OCI-LY3 (cell line): ENCODE results near the gene NRP1.

ENCODE experiments used
- H2AFZ ChIP-seq: fragments of 200-600, 300-600 bp; shearing (Covaris generic); 2 replicates; pipeline ENCODE4 v1.6.0; 2014; ENCODE audit warnings: antibody characterized with exemption, low read depth, low read length
- H3K27ac ChIP-seq: fragments of 200-600, 300-600 bp; sonication (generic); 2 replicates; pipeline ENCODE4 v1.5.1; 2014; ENCODE audit warnings: mild to moderate bottlenecking, low read length, moderate library complexity, mixed read lengths
- H3K27me3 ChIP-seq: fragments of 200-600, 300-600 bp; sonication (generic); 2 replicates; pipeline ENCODE4 v1.6.1; 2014; ENCODE audit warnings: low read depth, low read length, mixed read lengths
- H3K36me3 ChIP-seq: fragments of 200-600, 300-600 bp; sonication (generic); replicated peaks from 2 replicates; pipeline ENCODE3; 2014; ENCODE audit warnings: low read depth, low read length, mixed read lengths
- H3K4me1 ChIP-seq: fragments of 300-600, 200-600 bp; sonication (generic); 2 replicates; pipeline ENCODE4 v1.6.1; 2014; ENCODE audit warnings: low read length, mixed read lengths
- H3K4me2 ChIP-seq: fragments of 200-600, 300-600 bp; sonication (generic); 2 replicates; pipeline ENCODE4 v1.6.1; 2014; ENCODE audit warnings: low read length, mixed read lengths
- H3K4me3 ChIP-seq: fragments of 300-600, 200-600 bp; sonication (generic); 2 replicates; pipeline ENCODE4 v1.5.1; 2014; ENCODE audit warnings: antibody characterized with exemption, mild to moderate bottlenecking, low read length, moderate library complexity
- H3K79me2 ChIP-seq: fragments of 300-600, 200-600 bp; shearing (Covaris generic); 2 replicates; pipeline ENCODE4 v1.6.1; 2014; ENCODE audit warnings: mild to moderate bottlenecking, low read length, mixed read lengths
- H3K9ac ChIP-seq: fragments of 300-600, 200-600 bp; shearing (Covaris generic); 2 replicates; pipeline ENCODE4 v1.6.0; 2014; ENCODE audit warnings: mild to moderate bottlenecking, low read length, moderate library complexity
- H3K9me3 ChIP-seq: fragments of 200-600, 300-600 bp; shearing (Covaris generic); 2 replicates; pipeline ENCODE4 v1.6.1; 2014; ENCODE audit warnings: low read length, mixed read lengths; ENCODE audit not compliant: insufficient read depth
- H4K20me1 ChIP-seq: fragments of 200-600, 300-600 bp; sonication (generic); 2 replicates; pipeline ENCODE4 v1.6.1; 2016; ENCODE audit warnings: low read length, mixed read lengths; ENCODE audit not compliant: insufficient read depth
- EZH2phosphoT487 ChIP-seq: fragments of 200-600 bp; shearing (Covaris generic); IDR thresholded peaks from 2 replicates; pipeline ENCODE4 v1.6.1; 2018; ENCODE audit warnings: antibody characterized with exemption, mixed run types, low read depth
- TF ChIP-seq, protein P1 (sequence below): fragments of 200-600, 300-600 bp; sonication (generic); IDR thresholded peaks from 2 replicates; pipeline ENCODE4 v1.5.1; 2014; ENCODE audit warnings: antibody characterized with exemption, low read length, low read depth

NRP1 gene

DNA sequence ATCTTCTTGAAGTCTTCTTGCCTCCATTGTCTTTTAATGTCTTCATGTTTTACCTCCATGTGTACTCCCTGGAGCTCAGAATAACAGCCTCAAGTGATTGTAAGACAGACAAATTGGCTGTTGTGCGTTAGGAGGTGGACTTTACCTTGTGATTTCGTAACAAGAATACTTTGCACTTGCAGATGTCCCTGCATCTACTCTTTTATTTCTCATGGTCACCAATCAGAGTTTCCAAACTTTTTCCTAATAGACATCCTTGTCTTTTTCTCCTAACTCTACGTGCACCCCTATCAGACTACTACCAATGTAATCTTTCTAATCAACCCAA, 172.3 kb downstream of the NRP1 start:
- H4K20me1 ChIP-seq = no peaks in the 10 kb centered on the region
- H3K79me2 ChIP-seq = no peaks in the 10 kb centered on the region
- H2AFZ ChIP-seq = no peak overlapping the region
- H3K4me3 ChIP-seq = no peak overlapping the region
- TF ChIP-seq EZH2phosphoT487 = no peak
- no peak overlapping the region for H3K9ac ChIP-seq
- no peaks in the 10 kb centered on the region for H3K36me3 ChIP-seq
- H3K27ac ChIP-seq = no peak overlapping the region
- H3K27me3 ChIP-seq = no peaks in the 10 kb centered on the region
- no peak overlapping the region for H3K4me2 ChIP-seq
- H3K4me1 ChIP-seq = peaks cover 2% of the 10 kb centered on the region
- no peaks in the 10 kb centered on the region for H3K9me3 ChIP-seq

DNA sequence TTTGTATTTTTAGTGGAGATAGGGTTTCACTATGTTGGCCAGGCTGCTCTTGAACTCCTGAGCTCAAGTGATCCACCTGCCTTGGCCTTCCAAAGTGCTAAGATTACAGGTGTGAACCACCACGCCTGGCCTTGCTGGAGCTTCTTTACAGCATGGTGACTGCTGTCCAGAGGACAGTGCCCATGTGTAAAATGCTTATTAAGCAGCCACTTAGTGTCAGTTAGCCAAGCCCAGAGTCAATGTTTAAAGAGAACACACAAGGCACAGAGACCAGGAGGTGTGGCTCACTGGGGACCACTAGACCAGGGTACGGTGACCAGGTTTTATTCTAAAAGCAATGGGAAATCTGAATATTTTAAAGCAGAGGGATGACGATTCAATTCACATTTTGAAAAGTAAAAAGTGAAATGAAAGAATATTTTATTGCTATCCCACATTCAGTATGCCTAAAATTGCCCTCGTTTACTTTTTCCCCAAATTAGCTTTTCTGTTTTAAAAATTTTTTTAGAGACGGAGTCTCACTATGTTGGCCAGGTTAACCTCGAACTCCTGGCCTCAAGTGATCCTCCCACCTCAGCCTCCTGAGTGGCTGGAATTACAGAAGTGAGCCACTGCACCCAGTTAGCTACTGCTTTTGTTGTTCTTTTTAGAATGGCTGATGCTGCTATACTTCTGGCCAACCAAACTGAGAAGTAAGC, 172.8 kb downstream of the NRP1 start:
- Histone ChIP-seq H3K9ac (no peak overlapping the region), H3K36me3 (no peaks in the 10 kb centered on the region), H3K4me3 (no peak overlapping the region), H3K4me2 (no peak overlapping the region), H3K27ac (no peak overlapping the region), H2AFZ (no peak overlapping the region), H4K20me1 (no peaks in the 10 kb centered on the region), H3K27me3 (no peaks in the 10 kb centered on the region), H3K4me1 (peaks cover 8% of the 10 kb centered on the region), H3K9me3 (no peaks in the 10 kb centered on the region), H3K79me2 (no peaks in the 10 kb centered on the region)
- no peak for TF ChIP-seq EZH2phosphoT487
- TF ChIP-seq, protein P1, sequence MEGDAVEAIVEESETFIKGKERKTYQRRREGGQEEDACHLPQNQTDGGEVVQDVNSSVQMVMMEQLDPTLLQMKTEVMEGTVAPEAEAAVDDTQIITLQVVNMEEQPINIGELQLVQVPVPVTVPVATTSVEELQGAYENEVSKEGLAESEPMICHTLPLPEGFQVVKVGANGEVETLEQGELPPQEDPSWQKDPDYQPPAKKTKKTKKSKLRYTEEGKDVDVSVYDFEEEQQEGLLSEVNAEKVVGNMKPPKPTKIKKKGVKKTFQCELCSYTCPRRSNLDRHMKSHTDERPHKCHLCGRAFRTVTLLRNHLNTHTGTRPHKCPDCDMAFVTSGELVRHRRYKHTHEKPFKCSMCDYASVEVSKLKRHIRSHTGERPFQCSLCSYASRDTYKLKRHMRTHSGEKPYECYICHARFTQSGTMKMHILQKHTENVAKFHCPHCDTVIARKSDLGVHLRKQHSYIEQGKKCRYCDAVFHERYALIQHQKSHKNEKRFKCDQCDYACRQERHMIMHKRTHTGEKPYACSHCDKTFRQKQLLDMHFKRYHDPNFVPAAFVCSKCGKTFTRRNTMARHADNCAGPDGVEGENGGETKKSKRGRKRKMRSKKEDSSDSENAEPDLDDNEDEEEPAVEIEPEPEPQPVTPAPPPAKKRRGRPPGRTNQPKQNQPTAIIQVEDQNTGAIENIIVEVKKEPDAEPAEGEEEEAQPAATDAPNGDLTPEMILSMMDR = no peak

DNA sequence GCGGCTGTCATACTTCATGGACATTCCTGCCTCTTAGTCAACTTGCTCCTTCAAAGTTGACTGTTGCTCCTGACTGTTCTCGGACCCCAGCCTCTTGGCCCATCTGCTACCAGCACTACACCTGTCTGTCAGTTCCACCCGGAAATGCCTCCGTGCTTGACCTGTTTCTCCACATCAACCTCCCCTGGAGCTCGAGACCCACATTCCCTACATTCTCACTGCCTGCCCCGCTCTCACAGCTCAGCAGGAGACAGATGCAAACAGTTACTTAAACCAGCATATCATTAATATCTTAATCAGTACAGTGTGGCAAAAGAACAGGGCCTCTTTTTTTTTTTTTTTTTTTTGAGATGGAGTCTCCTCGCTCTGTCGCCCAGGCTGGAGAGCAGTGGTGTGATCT, 174.3 kb downstream of the NRP1 start:
- peaks cover 19% of the 10 kb centered on the region for H3K4me1 ChIP-seq
- no peak overlapping the region for H3K4me2 ChIP-seq
- no peak overlapping the region for H3K9ac ChIP-seq
- H3K36me3 ChIP-seq = no peaks in the 10 kb centered on the region
- no peaks in the 10 kb centered on the region for H3K9me3 ChIP-seq
- TF ChIP-seq, protein P1 = no peak
- TF ChIP-seq EZH2phosphoT487 = no peak
- H4K20me1 ChIP-seq = no peaks in the 10 kb centered on the region
- H3K79me2 ChIP-seq = no peaks in the 10 kb centered on the region
- H2AFZ ChIP-seq = no peak overlapping the region
- no peak overlapping the region for H3K27ac ChIP-seq
- H3K4me3 ChIP-seq = no peak overlapping the region
- no peaks in the 10 kb centered on the region for H3K27me3 ChIP-seq

DNA sequence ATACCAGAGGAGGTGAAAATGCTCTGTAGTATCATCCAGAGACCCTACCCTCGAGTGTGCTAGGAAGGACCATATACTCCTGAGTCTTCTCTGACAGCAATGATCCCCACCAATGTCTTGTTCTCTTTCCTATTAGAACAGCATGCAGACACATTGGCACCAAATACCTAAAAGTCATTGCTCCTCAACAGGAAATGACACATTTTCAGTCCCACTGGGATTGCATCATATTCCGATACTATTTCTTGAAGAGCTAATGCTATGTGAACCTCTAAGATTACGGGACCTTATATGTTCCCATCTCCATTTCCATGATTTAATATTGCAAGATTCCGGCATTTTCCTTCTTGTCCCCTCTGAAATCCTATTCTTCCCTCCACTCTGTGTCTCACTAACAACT, 177.4 kb downstream of the NRP1 start:
- H3K4me2 ChIP-seq = peak overlapping the region; percentile 17
- H3K27me3 ChIP-seq = no peaks in the 10 kb centered on the region
- no peak overlapping the region for H3K4me3 ChIP-seq
- no peaks in the 10 kb centered on the region for H3K79me2 ChIP-seq
- no peaks in the 10 kb centered on the region for H3K36me3 ChIP-seq
- no peak overlapping the region for H3K9ac ChIP-seq
- H2AFZ ChIP-seq = no peak overlapping the region
- H3K4me1 ChIP-seq = peaks cover 22% of the 10 kb centered on the region
- no peak overlapping the region for H3K27ac ChIP-seq
- no peaks in the 10 kb centered on the region for H3K9me3 ChIP-seq
- H4K20me1 ChIP-seq = no peaks in the 10 kb centered on the region
- TF ChIP-seq, protein P1 = no peak
- TF ChIP-seq EZH2phosphoT487 = no peak
